Measurements from ENCODE around the gene ITGB1BP1.

ITGB1BP1 gene

DNA sequence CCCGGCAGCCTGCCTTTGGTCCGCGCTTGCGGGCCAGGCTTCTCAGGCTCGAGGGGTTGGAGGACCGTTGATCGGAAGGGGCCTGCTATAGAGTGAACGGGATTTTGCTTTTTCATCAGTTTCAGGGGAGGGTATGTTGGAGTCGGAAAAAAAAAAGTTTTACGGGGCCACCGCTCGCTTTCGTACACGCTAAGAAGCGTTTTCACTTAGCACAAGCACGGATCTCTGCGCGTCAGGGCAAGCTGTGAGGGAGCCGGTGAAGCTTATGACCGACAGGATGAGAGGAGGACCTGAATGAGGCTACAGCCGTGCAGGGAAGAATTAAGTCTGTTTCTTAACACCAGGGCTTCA, 569 bp upstream of the ITGB1BP1 start:
- Histone ChIP-seq H3K36me3 (replicated peaks; ENCODE audit: insufficient read depth, low read length) (no peaks in the 10 kb centered on the region), H3K79me2 (ENCODE audit: low read length) (peaks cover 68% of the 10 kb centered on the region), H3K9me2 (replicated peaks; ENCODE audit: insufficient read depth, low read length) (no peaks in the 10 kb centered on the region), H3K27me3 (replicated peaks; ENCODE audit: insufficient read depth, low read length) (no peaks in the 10 kb centered on the region), H3K9me3 (replicated peaks; ENCODE audit: insufficient read depth, low read length) (no peaks in the 10 kb centered on the region), H3K4me3 (ENCODE audit: low read length) (peak overlapping the region; percentile 94), H4K20me1 (ENCODE audit: insufficient read depth, low read length) (no peaks in the 10 kb centered on the region), H3K4me2 (ENCODE audit: low read depth, low read length) (peak overlapping the region; percentile 58), H3K27ac (ENCODE audit: low read length) (peak overlapping the region; percentile 80), H3K9ac (ENCODE audit: low read length) (peak overlapping the region; percentile 93), H2AFZ (ENCODE audit: low read length) (peak overlapping the region; percentile 89), H3F3A (ENCODE audit: insufficient read depth, low read length) (peaks cover 16% of the 10 kb centered on the region), H3K4me1 (ENCODE audit: low read length) (peaks cover 36% of the 10 kb centered on the region)
- peak; percentile 53 for DNase-seq
- TF ChIP-seq, protein P1, sequence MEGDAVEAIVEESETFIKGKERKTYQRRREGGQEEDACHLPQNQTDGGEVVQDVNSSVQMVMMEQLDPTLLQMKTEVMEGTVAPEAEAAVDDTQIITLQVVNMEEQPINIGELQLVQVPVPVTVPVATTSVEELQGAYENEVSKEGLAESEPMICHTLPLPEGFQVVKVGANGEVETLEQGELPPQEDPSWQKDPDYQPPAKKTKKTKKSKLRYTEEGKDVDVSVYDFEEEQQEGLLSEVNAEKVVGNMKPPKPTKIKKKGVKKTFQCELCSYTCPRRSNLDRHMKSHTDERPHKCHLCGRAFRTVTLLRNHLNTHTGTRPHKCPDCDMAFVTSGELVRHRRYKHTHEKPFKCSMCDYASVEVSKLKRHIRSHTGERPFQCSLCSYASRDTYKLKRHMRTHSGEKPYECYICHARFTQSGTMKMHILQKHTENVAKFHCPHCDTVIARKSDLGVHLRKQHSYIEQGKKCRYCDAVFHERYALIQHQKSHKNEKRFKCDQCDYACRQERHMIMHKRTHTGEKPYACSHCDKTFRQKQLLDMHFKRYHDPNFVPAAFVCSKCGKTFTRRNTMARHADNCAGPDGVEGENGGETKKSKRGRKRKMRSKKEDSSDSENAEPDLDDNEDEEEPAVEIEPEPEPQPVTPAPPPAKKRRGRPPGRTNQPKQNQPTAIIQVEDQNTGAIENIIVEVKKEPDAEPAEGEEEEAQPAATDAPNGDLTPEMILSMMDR (IDR thresholded peaks at IDR 0.05; ENCODE audit: low read length), result no peak
- no peak for TF ChIP-seq EZH2phosphoT487 (IDR thresholded peaks at IDR 0.05; ENCODE audit: low read length)
- TF ChIP-seq EZH2 (optimal IDR thresholded peaks at IDR 0.05; ENCODE audit: low read depth, low read length), result no peak

DNA sequence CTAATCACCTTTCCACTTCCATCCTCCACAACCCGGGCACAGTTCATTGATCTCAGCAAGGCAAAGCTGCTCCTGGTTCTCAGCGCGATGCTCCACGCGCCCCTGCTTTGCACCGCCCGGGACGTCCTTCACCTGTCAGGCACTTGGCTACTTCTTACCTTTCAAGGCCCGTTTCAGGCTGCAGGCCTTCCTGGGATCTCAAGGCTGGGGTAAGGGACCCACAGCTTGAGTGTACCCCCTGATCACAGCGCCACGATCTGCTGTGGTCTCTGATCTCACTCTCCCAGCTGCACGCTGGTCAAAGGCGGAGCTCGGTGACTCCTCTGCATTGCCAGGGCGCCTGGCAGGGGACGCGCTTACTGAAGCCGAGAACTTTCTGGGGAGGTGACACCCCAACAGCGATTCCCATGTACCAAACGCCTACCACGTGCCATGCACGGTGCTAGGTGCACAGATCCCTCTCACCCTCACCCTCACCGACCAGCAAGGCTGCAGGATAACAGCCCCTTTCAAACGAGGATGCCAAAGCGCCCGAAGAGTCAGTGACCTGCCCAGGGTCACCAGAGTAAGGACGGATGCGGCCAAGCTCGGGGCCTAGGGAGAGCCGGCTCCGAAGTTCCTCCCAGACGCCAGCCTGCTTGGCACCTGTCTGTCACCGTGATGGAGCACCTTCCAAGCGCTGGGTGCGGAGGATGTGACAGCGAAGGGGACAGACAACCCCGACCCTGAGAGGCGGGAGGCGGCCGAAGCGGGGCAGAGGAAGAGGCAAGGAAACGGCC, 818 bp downstream of the ITGB1BP1 start:
- peak overlapping the region; percentile 93 for H3K9ac ChIP-seq (ENCODE audit: low read length)
- TF ChIP-seq EZH2phosphoT487 (IDR thresholded peaks at IDR 0.05; ENCODE audit: low read length) (no peak), EZH2 (optimal IDR thresholded peaks at IDR 0.05; ENCODE audit: low read depth, low read length) (no peak)
- TF ChIP-seq, protein P1 (IDR thresholded peaks at IDR 0.05; ENCODE audit: low read length), result no peak; the same call in 1 of the 2 replicates

DNA sequence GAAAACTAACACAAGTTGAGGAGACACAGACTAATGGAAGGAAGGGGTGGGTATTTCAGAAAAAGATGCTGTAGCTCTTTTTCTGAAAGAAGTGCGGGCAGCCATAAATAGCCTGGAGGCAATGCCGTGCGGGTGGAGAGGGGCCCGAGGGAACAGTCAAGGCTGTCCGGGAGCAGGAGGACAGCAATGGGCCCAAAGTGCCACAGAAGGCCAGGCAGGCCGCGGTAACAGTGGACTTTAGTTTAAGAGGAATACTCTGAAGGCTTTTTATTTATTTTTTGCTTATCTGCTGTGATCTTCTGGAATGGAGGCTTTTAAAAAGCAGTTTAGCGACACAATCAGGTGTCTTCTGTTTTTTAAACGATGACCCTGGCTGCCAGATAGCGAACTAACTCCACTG, 2.8 kb downstream of the ITGB1BP1 start:
- H3K9me2 ChIP-seq (replicated peaks; ENCODE audit: insufficient read depth, low read length), result no peaks in the 10 kb centered on the region
- H3K27me3 ChIP-seq (replicated peaks; ENCODE audit: insufficient read depth, low read length), result no peaks in the 10 kb centered on the region
- no peaks in the 10 kb centered on the region; the same call in 1 of the 2 replicates for H3K36me3 ChIP-seq (replicated peaks; ENCODE audit: insufficient read depth, low read length)
- no peaks in the 10 kb centered on the region for H3K9me3 ChIP-seq (replicated peaks; ENCODE audit: insufficient read depth, low read length)
- no peak overlapping the region for H3K4me2 ChIP-seq (ENCODE audit: low read depth, low read length)
- H3K9ac ChIP-seq (ENCODE audit: low read length), result no peak overlapping the region
- peaks cover 82% of the 10 kb centered on the region for H3K79me2 ChIP-seq (ENCODE audit: low read length)
- DNase-seq, result no peak
- no peaks in the 10 kb centered on the region for H4K20me1 ChIP-seq (ENCODE audit: insufficient read depth, low read length)
- H3K4me1 ChIP-seq (ENCODE audit: low read length), result peaks cover 36% of the 10 kb centered on the region
- no peak overlapping the region for H3K4me3 ChIP-seq (ENCODE audit: low read length)
- no peak overlapping the region for H3K27ac ChIP-seq (ENCODE audit: low read length)
- no peak overlapping the region for H2AFZ ChIP-seq (ENCODE audit: low read length)
- peaks cover 16% of the 10 kb centered on the region for H3F3A ChIP-seq (ENCODE audit: insufficient read depth, low read length)
- no peak for TF ChIP-seq EZH2phosphoT487 (IDR thresholded peaks at IDR 0.05; ENCODE audit: low read length)
- TF ChIP-seq, protein P1 (IDR thresholded peaks at IDR 0.05; ENCODE audit: low read length), result no peak
- no peak for TF ChIP-seq EZH2 (optimal IDR thresholded peaks at IDR 0.05; ENCODE audit: low read depth, low read length)

More for the DNA sequence above, 818 bp downstream of the ITGB1BP1 start:
- peak overlapping the region; percentile 80; the same call in 1 of the 2 replicates for H3K27ac ChIP-seq (ENCODE audit: low read length)
- DNase-seq, result peak; percentile 38
- H3K9me3 ChIP-seq (replicated peaks; ENCODE audit: insufficient read depth, low read length), result no peaks in the 10 kb centered on the region
- H3K27me3 ChIP-seq (replicated peaks; ENCODE audit: insufficient read depth, low read length), result no peaks in the 10 kb centered on the region
- peak overlapping the region; percentile 97 for H2AFZ ChIP-seq (ENCODE audit: low read length)
- peak overlapping the region; percentile 99 for H3K4me2 ChIP-seq (ENCODE audit: low read depth, low read length)
- no peaks in the 10 kb centered on the region for H3K9me2 ChIP-seq (replicated peaks; ENCODE audit: insufficient read depth, low read length)
- H3K4me1 ChIP-seq (ENCODE audit: low read length), result peaks cover 36% of the 10 kb centered on the region
- H3F3A ChIP-seq (ENCODE audit: insufficient read depth, low read length), result peaks cover 16% of the 10 kb centered on the region
- peaks cover 80% of the 10 kb centered on the region for H3K79me2 ChIP-seq (ENCODE audit: low read length)
- H3K36me3 ChIP-seq (replicated peaks; ENCODE audit: insufficient read depth, low read length), result no peaks in the 10 kb centered on the region
- no peaks in the 10 kb centered on the region for H4K20me1 ChIP-seq (ENCODE audit: insufficient read depth, low read length)
- peak overlapping the region; percentile 94 for H3K4me3 ChIP-seq (ENCODE audit: low read length)

Data from MM.1S (cell line).